Keratinocyte (primary cell): ENCODE measurements around the gene SOX18. TPM values are rescaled to one million over a fixed set of nuclear protein-coding genes. Genes with fewer than 3 reads are reported as not detected.

Experiments used
- DNase-seq: peaks from one replicate; pipeline ENCODE4 v3.0.0-alpha.2; 2011; ENCODE audit warnings: low read depth, missing footprints, low spot score
- FAIRE-seq: peaks from 2 replicates; lab custom pipeline; 2011; peaks lifted over from hg19 to GRCh38; lab: Jason Lieb, UNC
- H2AFZ ChIP-seq: 2 replicates; pipeline ENCODE4 v1.6.0; 2012; ENCODE audit warnings: low read length, control low read depth, inconsistent platforms; ENCODE audit not compliant: control insufficient read depth
- H3K27ac ChIP-seq: 2 replicates; pipeline ENCODE4 v1.5.1; 2011; ENCODE audit warnings: low read length; ENCODE audit not compliant: control insufficient read depth, insufficient read depth
- H3K27me3 ChIP-seq: 3 replicates; pipeline ENCODE4 v1.6.0; 2011; ENCODE audit warnings: low read length; ENCODE audit not compliant: control insufficient read depth, insufficient read depth; ENCODE audit errors: extremely low read depth
- H3K36me3 ChIP-seq, 2 experiments: 2 replicates in 1 of 2; 3 replicates in 1 of 2; pipeline ENCODE4 v1.5.1; 2011; ENCODE audit warnings: low read length in 2 of 2, mild to moderate bottlenecking in 1 of 2; ENCODE audit not compliant: control insufficient read depth in 2 of 2, insufficient read depth in 2 of 2; ENCODE audit errors: extremely low read depth in 1 of 2
- H3K4me1 ChIP-seq: 3 replicates; pipeline ENCODE4 v1.5.1; 2011; ENCODE audit warnings: low read length; ENCODE audit not compliant: control insufficient read depth, insufficient read depth; ENCODE audit errors: extremely low read depth
- H3K4me2 ChIP-seq: 3 replicates; pipeline ENCODE4 v1.6.0; 2011; ENCODE audit warnings: low read depth, low read length; ENCODE audit not compliant: control insufficient read depth, insufficient read depth; ENCODE audit errors: extremely low read depth
- H3K4me3 ChIP-seq, 3 experiments: fragments of 200-600 bp in 1 of 3; sonication (generic) in 1 of 3; 2 replicates in 2 of 3; 3 replicates in 1 of 3; pipeline ENCODE4 v1.5.1; 2011 to 2016; ENCODE audit warnings: low read length in 3 of 3, mild to moderate bottlenecking in 3 of 3, control low read depth in 2 of 3, inconsistent platforms in 1 of 3, low read depth in 1 of 3, mixed read lengths in 1 of 3, mixed run types in 1 of 3, moderate library complexity in 1 of 3; ENCODE audit not compliant: control insufficient read depth in 2 of 3, insufficient read depth in 2 of 3; ENCODE audit errors: extremely low read depth in 1 of 3
- H3K79me2 ChIP-seq: 2 replicates; pipeline ENCODE4 v1.6.0; 2012; ENCODE audit warnings: low read length; ENCODE audit not compliant: control insufficient read depth, insufficient read depth
- H3K9ac ChIP-seq: 3 replicates; pipeline ENCODE4 v1.6.0; 2011; ENCODE audit warnings: low read length; ENCODE audit not compliant: control insufficient read depth, insufficient read depth; ENCODE audit errors: extremely low read depth
- H3K9me1 ChIP-seq: 3 replicates; pipeline ENCODE4 v1.6.0; 2011; ENCODE audit warnings: low read length; ENCODE audit not compliant: control insufficient read depth, insufficient read depth; ENCODE audit errors: extremely low read depth
- H3K9me3 ChIP-seq: 2 replicates; pipeline ENCODE4 v1.5.1; 2012; ENCODE audit warnings: low read depth, low read length; ENCODE audit not compliant: control insufficient read depth
- H4K20me1 ChIP-seq: 3 replicates; pipeline ENCODE4 v1.6.0; 2011; ENCODE audit warnings: low read length; ENCODE audit not compliant: control insufficient read depth, insufficient read depth; ENCODE audit errors: extremely low read depth
- CTCF ChIP-seq, 3 experiments: IDR thresholded peaks in 1 of 3; conservative IDR thresholded peaks in 1 of 3; optimal IDR thresholded peaks in 1 of 3; 2 replicates in 2 of 3; 3 replicates in 1 of 3; pipeline versions ENCODE3 to v1.5.1; 2011; ENCODE audit warnings: low read length in 3 of 3, mild to moderate bottlenecking in 3 of 3, moderate library complexity in 2 of 3, control low read depth in 1 of 3, inconsistent platforms in 1 of 3; ENCODE audit not compliant: insufficient read depth in 2 of 3; ENCODE audit errors: extremely low read depth in 1 of 3
- EZH2 ChIP-seq: IDR thresholded peaks from one replicate; pipeline ENCODE4 v1.6.1; 2012; ENCODE audit warnings: inconsistent platforms, mild to moderate bottlenecking, low read length, moderate library complexity
- dilution Hi-C: fragments of 300-500 bp; cut with MboI; formaldehyde crosslinking; loops from one replicate; pipeline ENCODE4 v1.7.0; 2020; ENCODE audit warnings: low sequenced_read_pairs; ENCODE audit not compliant: extremely low pct_ligation_motif_present
- polyA plus RNA-seq, 5 experiments: library from polyadenylated mRNA; depleted of rRNA in 3 of 5; stranded (reverse) in 3 of 5; stranded (forward) in 1 of 5; unstranded in 1 of 5; fragments of >200 nt; gene quantifications; 1 replicate in 1 of 5; 2 replicates in 3 of 5; 3 replicates in 1 of 5; pipeline versions ENCODE4 v1.2.1 to v1.2.3, GENCODE V29; 2011 to 2012; ENCODE audit warnings: missing spikeins in 2 of 5, low read depth in 1 of 5, low replicate concordance in 1 of 5

SOX18 gene
- polyA plus RNA-seq, 1 donor (not counting 4 experiments of a cell fraction or from before 2014, with no cell fraction given) = not detected

GRCh38 chr20:64033981-64034493 is 15.4 kb downstream of the SOX18 start:
- Histone ChIP-seq H3K79me2 (no peaks in the 10 kb centered on the region), H2AFZ (no peak overlapping the region), H3K4me2 (no peak overlapping the region), H3K9ac (no peak overlapping the region), H3K9me3 (no peaks in the 10 kb centered on the region), H3K4me1 (peaks cover 1% of the 10 kb centered on the region), H3K4me3 (no peak overlapping the region), H3K27me3 (peaks cover 7% of the 10 kb centered on the region), H3K9me1 (no peaks in the 10 kb centered on the region), H3K27ac (no peak overlapping the region), H3K36me3 (peaks cover 8 to 18% of the 10 kb centered on the region in 2 experiments), H4K20me1 (no peaks in the 10 kb centered on the region)
- TF ChIP-seq CTCF (optimal IDR thresholded peaks at IDR 0.05 in 1 of 3, IDR thresholded peaks at IDR 0.05 in 1 of 3, conservative IDR thresholded peaks at IDR 0.05 in 1 of 3; ENCODE audit: extremely low read depth in 1 of 3, insufficient read depth in 2 of 3, low read length in 3 of 3) (no peak), EZH2 (no peak)
- FAIRE-seq (no peak), DNase-seq (no peak)
- dilution Hi-C loops = no loop called here

GRCh38 chr20:64032706-64033624 is 16.5 kb downstream of the SOX18 start:
- no peak for DNase-seq
- dilution Hi-C loops = no loop called here
- TF ChIP-seq CTCF (optimal IDR thresholded peaks at IDR 0.05 in 1 of 3, IDR thresholded peaks at IDR 0.05 in 1 of 3, conservative IDR thresholded peaks at IDR 0.05 in 1 of 3; ENCODE audit: extremely low read depth in 1 of 3, insufficient read depth in 2 of 3, low read length in 3 of 3) = no peak
- no peak for TF ChIP-seq EZH2
- Histone ChIP-seq H3K4me1 (no peaks in the 10 kb centered on the region), H3K4me3 (no peak overlapping the region), H3K36me3 (peaks cover 8 to 22% of the 10 kb centered on the region in 2 experiments), H3K9me3 (no peaks in the 10 kb centered on the region), H2AFZ (no peak overlapping the region), H3K9ac (no peak overlapping the region), H3K27ac (no peak overlapping the region), H4K20me1 (no peaks in the 10 kb centered on the region), H3K9me1 (no peaks in the 10 kb centered on the region), H3K27me3 (peaks cover 7% of the 10 kb centered on the region), H3K4me2 (no peak overlapping the region), H3K79me2 (no peaks in the 10 kb centered on the region)
- no peak for FAIRE-seq
